NCI-H2081 treated with DMSO at 0.1 percent for 48 hours (cell line): ENCODE data around the gene EPB41L2.
"Not testable (repeated sequence)": the region's sequence is repeated elsewhere in the genome, so short reads cannot be mapped to it uniquely, and the experiment has no call there.

Experiments
- DNase-seq: peaks from one replicate; lab custom pipeline; 2025; lab: John Stamatoyannopoulos, UW

Gene EPB41L2

GRCh38 chr6:131063028-131063763, at the start of gene EPB41L2:
TSS of gene EPB41L2 (minus strand) at chr6:131063245. CDS start at chr6:130956485, 106,760 bp downstream.
- DNase-seq = no peak

- DNase-seq = no peak
Observed at GRCh38 chr6:131112249-131112648, 49.2 kb upstream of the EPB41L2 start.

- DNase-seq = no peak
Observed at GRCh38 chr6:131107151-131107550, 44.1 kb upstream of the EPB41L2 start.

GRCh38 chr6:131103901-131104300, 40.9 kb upstream of the EPB41L2 start:
- no peak for DNase-seq

- DNase-seq = no peak
Observed at GRCh38 chr6:131103296-131103695, 40.3 kb upstream of the EPB41L2 start.

GRCh38 chr6:131101911-131102680, 39.1 kb upstream of the EPB41L2 start:
- no peak for DNase-seq

- no peak for DNase-seq
Observed at GRCh38 chr6:131096786-131097185, 33.7 kb upstream of the EPB41L2 start.

- DNase-seq = no peak
Observed at GRCh38 chr6:131093334-131093733, 30.3 kb upstream of the EPB41L2 start.

GRCh38 chr6:131091944-131092343, 28.9 kb upstream of the EPB41L2 start:
- DNase-seq = not testable (repeated sequence)

- not testable (repeated sequence) for DNase-seq
Observed at GRCh38 chr6:131090339-131090738, 27.3 kb upstream of the EPB41L2 start.

- DNase-seq = no peak
Observed at GRCh38 chr6:131084982-131085381, 21.9 kb upstream of the EPB41L2 start.

- DNase-seq = no peak
Observed at GRCh38 chr6:131083687-131084086, 20.6 kb upstream of the EPB41L2 start.

GRCh38 chr6:131082335-131082734, 19.3 kb upstream of the EPB41L2 start:
- DNase-seq = no peak

GRCh38 chr6:131080084-131080483, 17.0 kb upstream of the EPB41L2 start:
- DNase-seq = no peak

GRCh38 chr6:131073577-131073976, 10.5 kb upstream of the EPB41L2 start:
- no peak for DNase-seq

GRCh38 chr6:131070061-131070460, 7.0 kb upstream of the EPB41L2 start:
- DNase-seq = no peak

- no peak for DNase-seq
Observed at GRCh38 chr6:131068165-131068564, 5.1 kb upstream of the EPB41L2 start.

- no peak for DNase-seq
Observed at GRCh38 chr6:131067521-131067920, 4.5 kb upstream of the EPB41L2 start.

GRCh38 chr6:131065824-131066171, 2.8 kb upstream of the EPB41L2 start:
- no peak for DNase-seq

- DNase-seq = no peak
Observed at GRCh38 chr6:131065112-131065823, 2.2 kb upstream of the EPB41L2 start.

- DNase-seq = no peak
Observed at GRCh38 chr6:131063764-131064272, 773 bp upstream of the EPB41L2 start.

- DNase-seq = no peak
Observed at GRCh38 chr6:131062241-131063027, 611 bp downstream of the EPB41L2 start.
